NCI-H82 treated with DMSO at 0.1 percent for 48 hours (cell line): Measurements from ENCODE around the gene SLMAP.
A peak's percentile ranks its signal among the peaks of the same experiment; 100 is the strongest.

Source experiments
- DNase-seq: peaks from one replicate; lab custom pipeline; 2025; ENCODE audit not compliant: unreplicated experiment; lab: John Stamatoyannopoulos, UW

SLMAP gene

GRCh38 chr3:57937092-57937491, 181.0 kb downstream of the SLMAP start:
- no peak for DNase-seq

GRCh38 chr3:57939775-57940174, 183.7 kb downstream of the SLMAP start:
- DNase-seq = no peak

GRCh38 chr3:57942388-57942787, 186.3 kb downstream of the SLMAP start:
- DNase-seq = no peak

GRCh38 chr3:57942872-57943283, 186.8 kb downstream of the SLMAP start:
- DNase-seq = no peak

- DNase-seq = no peak
These were observed 187.7 kb downstream of the SLMAP start for GRCh38 chr3:57943525-57944495.

- no peak for DNase-seq
These were observed 190.9 kb downstream of the SLMAP start for GRCh38 chr3:57946970-57947381.

GRCh38 chr3:57948080-57948671, 192.1 kb downstream of the SLMAP start:
- DNase-seq = no peak

- DNase-seq = no peak
These were observed 192.7 kb downstream of the SLMAP start for GRCh38 chr3:57948781-57949242.

- DNase-seq = no peak
These were observed 193.2 kb downstream of the SLMAP start for GRCh38 chr3:57949344-57949743.

- no peak for DNase-seq
These were observed 193.9 kb downstream of the SLMAP start for GRCh38 chr3:57949785-57950615.

- DNase-seq = no peak
These were observed 195.2 kb downstream of the SLMAP start for GRCh38 chr3:57951066-57951882.

GRCh38 chr3:57952208-57952631, 196.1 kb downstream of the SLMAP start:
- DNase-seq = peak; percentile 66

- DNase-seq = no peak
These were observed 196.5 kb downstream of the SLMAP start for GRCh38 chr3:57952651-57953050.

GRCh38 chr3:57953576-57953975, 197.5 kb downstream of the SLMAP start:
- no peak for DNase-seq

- no peak for DNase-seq
These were observed 200.2 kb downstream of the SLMAP start for GRCh38 chr3:57956119-57956832.

GRCh38 chr3:57956833-57957174, 200.7 kb downstream of the SLMAP start:
- no peak for DNase-seq

GRCh38 chr3:57957824-57958223, 201.7 kb downstream of the SLMAP start:
- no peak for DNase-seq

GRCh38 chr3:57958642-57959422, 202.7 kb downstream of the SLMAP start:
- no peak for DNase-seq
